NK-92 treated with Interleukin-12 subunit alpha and Interleukin-12 subunit beta, amount 100 ng/mL, for 24 hours (cell line): Measurements from ENCODE around the gene ARHGAP27.
"Not testable (repeated sequence)": the region's sequence is repeated elsewhere in the genome, so short reads cannot be mapped to it uniquely, and the experiment has no call there.

Experiments
- DNase-seq: peaks from one replicate; lab custom pipeline; 2025; lab: John Stamatoyannopoulos, UW

ARHGAP27 gene

GRCh38 chr17:45363498-45363897, 69.2 kb downstream of the ARHGAP27 start:
- no peak for DNase-seq

GRCh38 chr17:45361976-45362375, 70.7 kb downstream of the ARHGAP27 start:
- no peak for DNase-seq

- no peak for DNase-seq
Observed at GRCh38 chr17:45361451-45361850, 71.2 kb downstream of the ARHGAP27 start.

- DNase-seq: no peak
Observed at GRCh38 chr17:45357364-45357997, 75.2 kb downstream of the ARHGAP27 start.

- no peak for DNase-seq
Observed at GRCh38 chr17:45355087-45355486, 77.6 kb downstream of the ARHGAP27 start.

- DNase-seq: peak; percentile 21
Observed at GRCh38 chr17:45353043-45353442, 79.6 kb downstream of the ARHGAP27 start.

- DNase-seq: no peak
Observed at GRCh38 chr17:45351831-45352230, 80.8 kb downstream of the ARHGAP27 start.

GRCh38 chr17:45347444-45347843, 85.2 kb downstream of the ARHGAP27 start:
- no peak for DNase-seq

- no peak for DNase-seq
Observed at GRCh38 chr17:45346216-45347015, 86.3 kb downstream of the ARHGAP27 start.

GRCh38 chr17:45345554-45346215, 87.0 kb downstream of the ARHGAP27 start:
- no peak for DNase-seq

GRCh38 chr17:45345246-45345553, 87.5 kb downstream of the ARHGAP27 start:
- DNase-seq: no peak

GRCh38 chr17:45343967-45344664, 88.6 kb downstream of the ARHGAP27 start:
- not testable (repeated sequence) for DNase-seq
